Thyroid gland (tissue), 4 donors: Measurements from ENCODE around the gene DIS3L2.

ENCODE experiments used
- CTCF ChIP-seq, 6 experiments: fragments of 200-600 bp in 3 of 6; fragments of 450-650 bp in 3 of 6; sonication (generic) in 3 of 6; IDR thresholded peaks; one replicate each; pipeline ENCODE4 v1.5.1; 2016 to 2019; ENCODE audit warnings: antibody characterized with exemption in 6 of 6, mild to moderate bottlenecking in 2 of 6, inconsistent platforms in 1 of 6, moderate library complexity in 1 of 6
- POLR2A ChIP-seq, 2 donors: fragments of 450-650 bp; IDR thresholded peaks; one replicate each; pipeline ENCODE4 v1.6.1; 2017; ENCODE audit warnings: antibody characterized with exemption in 2 of 2, mild to moderate bottlenecking in 2 of 2, moderate library complexity in 1 of 2

DNA sequence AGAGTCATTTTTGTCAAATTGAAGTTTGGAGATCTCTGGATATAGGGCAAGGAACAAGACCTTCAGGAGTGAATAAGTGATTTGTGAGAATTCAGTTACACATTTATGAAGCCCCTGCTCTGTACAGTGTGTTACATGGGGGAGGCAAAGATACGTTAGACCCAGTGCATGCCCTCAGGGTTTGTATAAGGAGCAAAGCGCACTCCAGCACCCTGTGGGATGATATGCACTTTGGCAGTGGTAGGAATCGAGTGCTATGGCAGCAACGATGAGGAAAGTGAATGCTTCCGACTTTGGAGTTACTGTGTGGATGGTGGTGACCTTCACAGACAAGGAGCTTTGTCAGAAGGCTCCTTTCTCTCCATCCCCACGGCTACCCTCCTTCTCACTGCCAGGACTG is 342.7 kb downstream of the DIS3L2 start:
- TF ChIP-seq POLR2A (IDR thresholded peaks at IDR 0.05) (no peak), CTCF (IDR thresholded peaks at IDR 0.05) (no peak)
